WERI-Rb-1 (cell line): ENCODE measurements around the gene UBXN1.

Source experiments
- DNase-seq: peaks from one replicate; pipeline ENCODE4 v3.0.0-alpha.2; 2020
- H3K27ac ChIP-seq: fragments of 250-450 bp; sonication (Bioruptor Pico); 2 replicates; pipeline ENCODE4 v1.5.1; 2020; ENCODE audit warnings: mild to moderate bottlenecking, moderate library complexity
- H3K27me3 ChIP-seq: fragments of 250-450 bp; sonication (Bioruptor Pico); 2 replicates; pipeline ENCODE4 v1.5.1; 2021; ENCODE audit warnings: mild to moderate bottlenecking, low read depth, moderate library complexity; ENCODE audit not compliant: insufficient read depth, severe bottlenecking
- H3K36me3 ChIP-seq: fragments of 250-450 bp; sonication (Bioruptor Pico); 2 replicates; pipeline ENCODE4 v1.5.1; 2020; ENCODE audit warnings: mild to moderate bottlenecking, moderate library complexity
- H3K4me3 ChIP-seq: 2 replicates; pipeline ENCODE4 v1.5.1; 2011; ENCODE audit warnings: low read depth, mild to moderate bottlenecking, control low read depth, low read length
- H3K9me3 ChIP-seq: fragments of 250-450 bp; sonication (Bioruptor Pico); 2 replicates; pipeline ENCODE4 v1.5.1; 2021; ENCODE audit warnings: mild to moderate bottlenecking, moderate library complexity; ENCODE audit not compliant: severe bottlenecking
- CTCF ChIP-seq: IDR thresholded peaks from 2 replicates; pipeline ENCODE4 v1.5.1; 2011; ENCODE audit warnings: low read depth, mild to moderate bottlenecking, control low read depth, inconsistent platforms, low read length

UBXN1 gene

GRCh38 chr11:62726156-62726914 lies 47.5 kb upstream of the UBXN1 start:
- peak overlapping the region; percentile 92 for H3K4me3 ChIP-seq
- no peaks in the 10 kb centered on the region for H3K27me3 ChIP-seq
- no peaks in the 10 kb centered on the region for H3K9me3 ChIP-seq
- H3K27ac ChIP-seq: peak overlapping the region; percentile 99
- no peak for DNase-seq
- TF ChIP-seq CTCF: no peak
- peaks cover 68% of the 10 kb centered on the region for H3K36me3 ChIP-seq

GRCh38 chr11:62725646-62726045 lies 46.8 kb upstream of the UBXN1 start:
- no peak for DNase-seq
- Histone ChIP-seq H3K27me3 (no peaks in the 10 kb centered on the region), H3K9me3 (no peaks in the 10 kb centered on the region), H3K4me3 (peak overlapping the region; percentile 92), H3K27ac (peak overlapping the region; percentile 99), H3K36me3 (peaks cover 69% of the 10 kb centered on the region)
- TF ChIP-seq CTCF: no peak

GRCh38 chr11:62724171-62724570 lies 45.3 kb upstream of the UBXN1 start:
- peaks cover 75% of the 10 kb centered on the region for H3K36me3 ChIP-seq
- no peak for TF ChIP-seq CTCF
- H3K9me3 ChIP-seq: no peaks in the 10 kb centered on the region
- H3K4me3 ChIP-seq: no peak overlapping the region; the same call in 1 of the 2 replicates
- DNase-seq: no peak
- no peak overlapping the region; the same call in 1 of the 2 replicates for H3K27ac ChIP-seq
- H3K27me3 ChIP-seq: no peaks in the 10 kb centered on the region

GRCh38 chr11:62721994-62722393 lies 43.1 kb upstream of the UBXN1 start:
- no peak overlapping the region for H3K4me3 ChIP-seq
- H3K9me3 ChIP-seq: no peaks in the 10 kb centered on the region
- H3K27me3 ChIP-seq: no peaks in the 10 kb centered on the region
- H3K36me3 ChIP-seq: peaks cover 95% of the 10 kb centered on the region
- no peak for DNase-seq
- H3K27ac ChIP-seq: no peak overlapping the region
- no peak for TF ChIP-seq CTCF

- Histone ChIP-seq H3K27ac (no peak overlapping the region), H3K9me3 (no peaks in the 10 kb centered on the region), H3K4me3 (no peak overlapping the region), H3K36me3 (peaks cover 96% of the 10 kb centered on the region), H3K27me3 (no peaks in the 10 kb centered on the region)
- no peak for DNase-seq
- TF ChIP-seq CTCF: no peak
Measured at GRCh38 chr11:62719302-62719978, 40.6 kb upstream of the UBXN1 start.
